ENCODE data around the gene ENOX2. TPM values are rescaled to one million over a fixed set of nuclear protein-coding genes. Genes with fewer than 3 reads are reported as not detected.

ENOX2 gene
- total RNA-seq, 1 experiment from 2014 or later, result 12.9 TPM

- H3K36me3 ChIP-seq (ENCODE audit: control insufficient read depth in 1 of 2, insufficient read depth in 2 of 2, low read length in 2 of 2), result no peaks in the 10 kb centered on the region
- ChIA-PET CTCF (no interaction called here), POLR2A (no interaction called here), RAD21 (ENCODE audit: low non-redundant PET in 1 of 2, low total read pairs in 2 of 2, uncharacterized antibody in 2 of 2, unreplicated experiment in 2 of 2) (no interaction called here)
- no TSS peak for BruUV-seq (replicated peaks)
- no peak for TF ChIP-seq RAD21 (IDR thresholded peaks at IDR 0.05; ENCODE audit: low read depth)
- TF ChIP-seq REST (IDR thresholded peaks at IDR 0.05; ENCODE audit: low read depth), result no peak
- no peak for TF ChIP-seq ZNF274 (IDR thresholded peaks at IDR 0.05; ENCODE audit: low read depth, low read length)
- no peak for TF ChIP-seq SP1 (IDR thresholded peaks at IDR 0.05; ENCODE audit: low read depth)
- TF ChIP-seq EGR1 (IDR thresholded peaks at IDR 0.05; ENCODE audit: low read depth), result no peak
- no peak for TF ChIP-seq MAX (IDR thresholded peaks at IDR 0.05)
- no peak for TF ChIP-seq TCF7L2 (IDR thresholded peaks at IDR 0.05; ENCODE audit: borderline replicate concordance, extremely low read depth, insufficient read depth, insufficient read length)
- TF ChIP-seq YY1 (IDR thresholded peaks at IDR 0.05; ENCODE audit: extremely low read depth, insufficient replicate concordance, low read depth, low read length), result no peak
- TF ChIP-seq ATF3 (IDR thresholded peaks at IDR 0.05), result no peak
- no peak for TF ChIP-seq CTCF (IDR thresholded peaks at IDR 0.05 in 2 of 3, conservative IDR thresholded peaks at IDR 0.05 in 1 of 3; ENCODE audit: borderline replicate concordance in 1 of 3, insufficient read depth in 1 of 3, low read depth in 2 of 3, low read length in 2 of 3)
- no peak for TF ChIP-seq SIN3A (IDR thresholded peaks at IDR 0.05; ENCODE audit: low read depth)
- no peak for TF ChIP-seq SRF (IDR thresholded peaks at IDR 0.05; ENCODE audit: low read depth)
- TF ChIP-seq CEBPB (IDR thresholded peaks at IDR 0.05; ENCODE audit: low read depth), result no peak
- no peak for TF ChIP-seq JUND (IDR thresholded peaks at IDR 0.05)
- H3K9me3 ChIP-seq (ENCODE audit: control insufficient read depth in 1 of 2, insufficient read depth in 1 of 2, low read depth in 1 of 2, low read length in 2 of 2), result no peaks in the 10 kb centered on the region
- no peak overlapping the region for H2AFZ ChIP-seq (ENCODE audit: low read depth, low read length, poor library complexity, severe bottlenecking)
- H3K9ac ChIP-seq (ENCODE audit: low read length), result no peak overlapping the region
- no peak overlapping the region for H3K27ac ChIP-seq (ENCODE audit: low read depth, low read length)
- H3K4me1 ChIP-seq (ENCODE audit: control insufficient read depth in 1 of 2, insufficient read depth in 2 of 2, low read length in 2 of 2), result peaks cover 0 to 2% of the 10 kb centered on the region in 2 experiments; a peak in 2 of 4 replicates
- no peak overlapping the region for H3K4me3 ChIP-seq (replicated peaks in 1 of 2; ENCODE audit: low read depth in 1 of 2, low read length in 2 of 2)
- no peak overlapping the region for H3K4me2 ChIP-seq (ENCODE audit: low read length)
- intact Hi-C loops (cut with micrococcal nuclease), result no loop called here
- ATAC-seq (no peak), DNase-seq (ENCODE audit: low read depth, low spot score) (no peak)
- no peaks in the 10 kb centered on the region for H3K9me2 ChIP-seq (ENCODE audit: insufficient read depth)
- H3K27me3 ChIP-seq (ENCODE audit: insufficient read depth, low read length), result no peaks in the 10 kb centered on the region
- H4K20me1 ChIP-seq (ENCODE audit: insufficient read depth), result no peaks in the 10 kb centered on the region
- no peaks in the 10 kb centered on the region for H3K79me2 ChIP-seq (ENCODE audit: insufficient read depth, low read length)
Observed at GRCh38 chrX:130876226-130876625, 26.8 kb downstream of the ENOX2 start.

All from HCT116 (cell line).